ENCODE results near the gene SRBD1.
A peak's percentile ranks its signal among the peaks of the same experiment; 100 is the strongest.

SRBD1 gene

GRCh38 chr2:45588158-45588829 is 22.8 kb downstream of the SRBD1 start:
- Histone ChIP-seq H3K27me3 (replicated peaks; ENCODE audit: control insufficient read depth, insufficient read depth, low read length) (no peaks in the 10 kb centered on the region), H3K36me3 (ENCODE audit: control insufficient read depth, insufficient read depth, low read length, severe bottlenecking) (no peaks in the 10 kb centered on the region)

DNA sequence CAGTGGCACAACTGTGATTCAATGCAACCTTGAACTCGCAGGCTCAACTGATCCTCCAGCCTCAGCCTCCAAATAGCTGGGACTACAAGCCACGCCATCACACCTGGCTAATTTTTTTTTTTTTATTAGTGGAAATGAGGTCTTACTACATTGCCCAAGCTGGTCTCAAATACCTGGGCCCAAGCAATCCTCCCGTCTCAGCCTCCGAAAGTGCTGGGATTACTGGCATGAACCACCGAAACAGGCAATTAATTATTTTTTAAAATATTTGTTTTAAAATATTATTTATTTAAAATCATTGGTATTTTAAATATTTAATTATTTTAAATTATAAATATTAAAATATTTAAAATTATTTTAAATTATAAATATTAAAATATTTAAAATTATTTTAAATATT is 24.5 kb downstream of the SRBD1 start:
- Histone ChIP-seq H3K36me3 (ENCODE audit: control insufficient read depth, insufficient read depth, low read length, severe bottlenecking) (no peaks in the 10 kb centered on the region), H3K4me3 (ENCODE audit: low read length) (no peak overlapping the region), H3K27me3 (replicated peaks; ENCODE audit: control insufficient read depth, insufficient read depth, low read length) (no peaks in the 10 kb centered on the region), H3K4me1 (ENCODE audit: control insufficient read depth, insufficient read depth, low read length) (peaks cover 6% of the 10 kb centered on the region), H3K9me3 (ENCODE audit: control insufficient read depth, low read length) (no peaks in the 10 kb centered on the region), H3K9ac (ENCODE audit: low read length) (no peak overlapping the region)
- DNase-seq (ENCODE audit: low read depth) = no peak

More at GRCh38 chr2:45588158-45588829, 22.8 kb downstream of the SRBD1 start:
- no peaks in the 10 kb centered on the region for H3K9me3 ChIP-seq (ENCODE audit: control insufficient read depth, low read length)
- DNase-seq (ENCODE audit: low read depth) = no peak
- no peak overlapping the region for H3K4me3 ChIP-seq (ENCODE audit: low read length)
- H3K9ac ChIP-seq (ENCODE audit: low read length) = no peak overlapping the region
- peaks cover 6% of the 10 kb centered on the region for H3K4me1 ChIP-seq (ENCODE audit: control insufficient read depth, insufficient read depth, low read length)

DNA sequence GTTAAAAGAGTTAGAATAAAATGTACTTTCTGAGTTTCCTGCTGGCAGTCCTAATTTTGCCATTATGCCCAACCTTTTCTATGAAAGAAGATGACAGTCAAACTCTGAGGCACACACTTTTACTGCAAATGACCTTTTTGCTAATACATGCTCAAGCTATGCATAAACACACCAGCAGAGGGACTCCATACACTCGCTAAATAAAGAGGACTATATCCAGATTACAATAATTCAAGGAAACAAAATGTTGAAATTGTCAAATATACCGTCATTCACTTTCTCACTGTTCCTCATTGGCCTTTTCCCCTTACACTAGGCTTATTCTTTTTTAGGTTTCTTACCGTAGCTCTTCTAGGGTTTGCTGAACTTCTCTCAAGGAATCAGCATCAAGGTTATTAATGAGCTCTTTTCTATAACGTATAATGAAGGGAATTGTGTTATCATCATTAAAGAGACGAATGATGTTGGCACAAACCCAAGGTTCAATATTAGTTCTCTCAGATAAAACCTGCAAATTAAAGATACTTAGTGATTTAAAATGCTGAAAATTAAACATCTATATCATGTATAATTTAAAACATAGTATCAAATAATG is 25.7 kb downstream of the SRBD1 start:
- peak; percentile 76 for DNase-seq (ENCODE audit: low read depth)
- Histone ChIP-seq H3K4me3 (ENCODE audit: low read length) (peak overlapping the region; percentile 52), H3K27me3 (replicated peaks; ENCODE audit: control insufficient read depth, insufficient read depth, low read length) (no peaks in the 10 kb centered on the region), H3K36me3 (ENCODE audit: control insufficient read depth, insufficient read depth, low read length, severe bottlenecking) (no peaks in the 10 kb centered on the region), H3K9ac (ENCODE audit: low read length) (peak overlapping the region; percentile 42), H3K9me3 (ENCODE audit: control insufficient read depth, low read length) (no peaks in the 10 kb centered on the region), H3K4me1 (ENCODE audit: control insufficient read depth, insufficient read depth, low read length) (peaks cover 6% of the 10 kb centered on the region)

GRCh38 chr2:45583977-45584376 is 27.1 kb downstream of the SRBD1 start:
- no peaks in the 10 kb centered on the region for H3K27me3 ChIP-seq (replicated peaks; ENCODE audit: control insufficient read depth, insufficient read depth, low read length)
- H3K9ac ChIP-seq (ENCODE audit: low read length) = no peak overlapping the region
- no peaks in the 10 kb centered on the region for H3K9me3 ChIP-seq (ENCODE audit: control insufficient read depth, low read length)
- no peak overlapping the region for H3K4me3 ChIP-seq (ENCODE audit: low read length)
- H3K36me3 ChIP-seq (ENCODE audit: control insufficient read depth, insufficient read depth, low read length, severe bottlenecking) = no peaks in the 10 kb centered on the region
- peaks cover 6% of the 10 kb centered on the region for H3K4me1 ChIP-seq (ENCODE audit: control insufficient read depth, insufficient read depth, low read length)
- no peak for DNase-seq (ENCODE audit: low read depth)

GRCh38 chr2:45582522-45582921 is 28.5 kb downstream of the SRBD1 start:
- H3K9me3 ChIP-seq (ENCODE audit: control insufficient read depth, low read length) = no peaks in the 10 kb centered on the region
- peaks cover 17% of the 10 kb centered on the region for H3K4me1 ChIP-seq (ENCODE audit: control insufficient read depth, insufficient read depth, low read length)
- no peak overlapping the region for H3K4me3 ChIP-seq (ENCODE audit: low read length)
- H3K27me3 ChIP-seq (replicated peaks; ENCODE audit: control insufficient read depth, insufficient read depth, low read length) = no peaks in the 10 kb centered on the region
- H3K36me3 ChIP-seq (ENCODE audit: control insufficient read depth, insufficient read depth, low read length, severe bottlenecking) = no peaks in the 10 kb centered on the region
- no peak for DNase-seq (ENCODE audit: low read depth)
- no peak overlapping the region for H3K9ac ChIP-seq (ENCODE audit: low read length)

- peak; percentile 75 for DNase-seq (ENCODE audit: low read depth)
- Histone ChIP-seq H3K4me3 (ENCODE audit: low read length) (no peak overlapping the region), H3K9me3 (ENCODE audit: control insufficient read depth, low read length) (no peaks in the 10 kb centered on the region), H3K36me3 (ENCODE audit: control insufficient read depth, insufficient read depth, low read length, severe bottlenecking) (peaks cover 12% of the 10 kb centered on the region), H3K9ac (ENCODE audit: low read length) (peak overlapping the region; percentile 7), H3K4me1 (ENCODE audit: control insufficient read depth, insufficient read depth, low read length) (peaks cover 14% of the 10 kb centered on the region), H3K27me3 (replicated peaks; ENCODE audit: control insufficient read depth, insufficient read depth, low read length) (no peaks in the 10 kb centered on the region)
Observed at GRCh38 chr2:45578056-45578843, 32.8 kb downstream of the SRBD1 start.

- H3K9ac ChIP-seq (ENCODE audit: low read length) = peak overlapping the region; percentile 7
- H3K27me3 ChIP-seq (replicated peaks; ENCODE audit: control insufficient read depth, insufficient read depth, low read length) = no peaks in the 10 kb centered on the region
- H3K36me3 ChIP-seq (ENCODE audit: control insufficient read depth, insufficient read depth, low read length, severe bottlenecking) = peaks cover 18% of the 10 kb centered on the region
- H3K4me3 ChIP-seq (ENCODE audit: low read length) = no peak overlapping the region
- DNase-seq (ENCODE audit: low read depth) = peak; percentile 55
- H3K9me3 ChIP-seq (ENCODE audit: control insufficient read depth, low read length) = no peaks in the 10 kb centered on the region
- peaks cover 14% of the 10 kb centered on the region for H3K4me1 ChIP-seq (ENCODE audit: control insufficient read depth, insufficient read depth, low read length)
Observed at GRCh38 chr2:45577441-45577840, 33.6 kb downstream of the SRBD1 start.

GRCh38 chr2:45575881-45576280 is 35.2 kb downstream of the SRBD1 start:
- Histone ChIP-seq H3K9me3 (ENCODE audit: control insufficient read depth, low read length) (no peaks in the 10 kb centered on the region), H3K27me3 (replicated peaks; ENCODE audit: control insufficient read depth, insufficient read depth, low read length) (no peaks in the 10 kb centered on the region), H3K4me3 (ENCODE audit: low read length) (no peak overlapping the region), H3K4me1 (ENCODE audit: control insufficient read depth, insufficient read depth, low read length) (peaks cover 14% of the 10 kb centered on the region), H3K36me3 (ENCODE audit: control insufficient read depth, insufficient read depth, low read length, severe bottlenecking) (peaks cover 22% of the 10 kb centered on the region), H3K9ac (ENCODE audit: low read length) (no peak overlapping the region)
- no peak for DNase-seq (ENCODE audit: low read depth)

- no peak for DNase-seq (ENCODE audit: low read depth)
- Histone ChIP-seq H3K9ac (ENCODE audit: low read length) (no peak overlapping the region), H3K4me3 (ENCODE audit: low read length) (no peak overlapping the region), H3K9me3 (ENCODE audit: control insufficient read depth, low read length) (no peaks in the 10 kb centered on the region), H3K27me3 (replicated peaks; ENCODE audit: control insufficient read depth, insufficient read depth, low read length) (no peaks in the 10 kb centered on the region), H3K4me1 (ENCODE audit: control insufficient read depth, insufficient read depth, low read length) (peaks cover 17% of the 10 kb centered on the region), H3K36me3 (ENCODE audit: control insufficient read depth, insufficient read depth, low read length, severe bottlenecking) (peaks cover 22% of the 10 kb centered on the region)
Observed at GRCh38 chr2:45572979-45573378, 38.1 kb downstream of the SRBD1 start.

- Histone ChIP-seq H3K36me3 (ENCODE audit: control insufficient read depth, insufficient read depth, low read length, severe bottlenecking) (peaks cover 22% of the 10 kb centered on the region), H3K9me3 (ENCODE audit: control insufficient read depth, low read length) (no peaks in the 10 kb centered on the region), H3K27me3 (replicated peaks; ENCODE audit: control insufficient read depth, insufficient read depth, low read length) (no peaks in the 10 kb centered on the region), H3K4me1 (ENCODE audit: control insufficient read depth, insufficient read depth, low read length) (peaks cover 8% of the 10 kb centered on the region), H3K9ac (ENCODE audit: low read length) (no peak overlapping the region), H3K4me3 (ENCODE audit: low read length) (no peak overlapping the region)
- no peak for DNase-seq (ENCODE audit: low read depth)
Observed at GRCh38 chr2:45571940-45572339, 39.1 kb downstream of the SRBD1 start.

- no peak overlapping the region for H3K4me3 ChIP-seq (ENCODE audit: low read length)
- H3K4me1 ChIP-seq (ENCODE audit: control insufficient read depth, insufficient read depth, low read length) = peaks cover 8% of the 10 kb centered on the region
- peak; percentile 21 for DNase-seq (ENCODE audit: low read depth)
- no peak overlapping the region for H3K9ac ChIP-seq (ENCODE audit: low read length)
- H3K36me3 ChIP-seq (ENCODE audit: control insufficient read depth, insufficient read depth, low read length, severe bottlenecking) = peaks cover 22% of the 10 kb centered on the region
- no peaks in the 10 kb centered on the region for H3K9me3 ChIP-seq (ENCODE audit: control insufficient read depth, low read length)
- H3K27me3 ChIP-seq (replicated peaks; ENCODE audit: control insufficient read depth, insufficient read depth, low read length) = no peaks in the 10 kb centered on the region
Observed at GRCh38 chr2:45570671-45571334, 40.3 kb downstream of the SRBD1 start.

All from adipocyte (in vitro differentiated cells).